K562 (cell line): Measurements from ENCODE around the gene MBLAC2. TPM values are rescaled to one million over a fixed set of nuclear protein-coding genes. Genes with fewer than 3 reads are reported as not detected.

ENCODE experiments used
- ATAC-seq: fragments of 200-7000 bp; cut with Tn5 transposase; 3 replicates; pipeline ENCODE4 v1.9.1; 2020; ENCODE audit warnings: moderate library complexity
- BruUV-seq: library from RNA; stranded (reverse); fragments of 400-500 nt; replicated peaks from 2 replicates; lab custom pipeline; 2021; lab: Mats Ljungman, UMichigan
- CTCF ChIA-PET: fragments of 300-600 bp; formaldehyde crosslinking; extraction: SDS; loops from one replicate; lab custom pipeline; 2021; ENCODE audit warnings: low intra/inter-chr PET ratio; lab: Yijun Ruan, JAX
- POLR2A ChIA-PET: fragments of 300-600, 350-650 bp; sonication (Branson Sonifier 250); formaldehyde crosslinking; extraction: SDS; loops from one replicate; lab custom pipeline; 2021; ENCODE audit warnings: antibody characterized with exemption, inconsistent platforms; lab: Yijun Ruan, JAX
- DNase-seq, 4 experiments: peaks; one replicate each; pipeline versions ENCODE4 v3.0.0 to v3.0.0-alpha.2; 2011 to 2018; ENCODE audit warnings: low spot score in 3 of 4, mixed read lengths in 3 of 4; ENCODE audit errors: extremely low read depth in 1 of 4
- FAIRE-seq: peaks from 2 replicates; lab custom pipeline; 2011; peaks lifted over from hg19 to GRCh38; lab: Jason Lieb, UNC
- H2AFZ ChIP-seq: 2 replicates; pipeline ENCODE4 v1.6.0; 2011; ENCODE audit warnings: low read depth, low read length, control low read depth, inconsistent platforms
- H3K27ac ChIP-seq: fragments of 200-600 bp; 3 replicates; pipeline ENCODE4 v1.8.0; 2011; ENCODE audit warnings: low read depth, mild to moderate bottlenecking, control low read depth, inconsistent platforms, low read length, moderate library complexity, mixed read lengths; ENCODE audit errors: extremely low read depth
- H3K27me3 ChIP-seq, 2 experiments: fragments of 300-600 bp in 1 of 2; 2 replicates in 1 of 2; 3 replicates in 1 of 2; pipeline versions ENCODE4 v1.6.0 to v1.8.0; 2011; ENCODE audit warnings: inconsistent platforms in 2 of 2, low read length in 2 of 2, mild to moderate bottlenecking in 1 of 2, mixed read lengths in 1 of 2, moderate library complexity in 1 of 2; ENCODE audit not compliant: control insufficient read depth in 2 of 2, insufficient read depth in 2 of 2
- H3K36me3 ChIP-seq: fragments of 300-600 bp; 3 replicates; pipeline ENCODE4 v1.8.0; 2011; ENCODE audit warnings: mild to moderate bottlenecking, low read length, inconsistent platforms; ENCODE audit not compliant: control insufficient read depth, insufficient read depth
- H3K4me1 ChIP-seq, 2 experiments: fragments of 200-600 bp in 1 of 2; replicated peaks in 1 of 2; 2 replicates in 1 of 2; 3 replicates in 1 of 2; pipeline versions ENCODE4 v1.5.1 to v1.8.0; 2011; ENCODE audit warnings: inconsistent platforms in 2 of 2, low read length in 2 of 2, mild to moderate bottlenecking in 1 of 2, mixed read lengths in 1 of 2, moderate library complexity in 1 of 2; ENCODE audit not compliant: control insufficient read depth in 2 of 2, insufficient read depth in 2 of 2
- H3K4me2 ChIP-seq: 2 replicates; pipeline ENCODE4 v1.6.1; 2011; ENCODE audit warnings: low read length, control low read depth, inconsistent platforms, mixed read lengths; ENCODE audit not compliant: insufficient read depth
- H3K4me3 ChIP-seq: fragments of 200-600 bp; sonication (generic), shearing (Covaris generic); 2 replicates; pipeline ENCODE4 v1.5.1; 2016; ENCODE audit warnings: control low read depth, inconsistent platforms
- H3K79me2 ChIP-seq: fragments of 200-600 bp; 3 replicates; pipeline ENCODE4 v1.8.0; 2011; ENCODE audit warnings: low read length, inconsistent platforms; ENCODE audit not compliant: control insufficient read depth, insufficient read depth
- H3K9ac ChIP-seq, 2 experiments: 2 replicates each; pipeline versions ENCODE4 v1.6.0 to v1.6.1; 2011; ENCODE audit warnings: low read depth in 2 of 2, low read length in 2 of 2, control low read depth in 1 of 2, inconsistent platforms in 1 of 2, mild to moderate bottlenecking in 1 of 2, mixed read lengths in 1 of 2; ENCODE audit not compliant: insufficient read depth in 1 of 2
- H3K9me1 ChIP-seq: one replicate; pipeline ENCODE4 v1.6.0; 2011; ENCODE audit warnings: inconsistent platforms, mild to moderate bottlenecking, low read length, moderate library complexity; ENCODE audit not compliant: control insufficient read depth, insufficient read depth
- H3K9me3 ChIP-seq: replicated peaks from 2 replicates; pipeline ENCODE4 v1.5.1; 2011; ENCODE audit warnings: low read depth, low read length, inconsistent platforms; ENCODE audit not compliant: control insufficient read depth, insufficient read depth
- H4K20me1 ChIP-seq: replicated peaks from 2 replicates; pipeline ENCODE4 v1.6.1; 2011; ENCODE audit warnings: low read length, inconsistent platforms, mixed read lengths; ENCODE audit not compliant: control insufficient read depth, insufficient read depth
- ARID3B ChIP-seq: fragments of 250-450 bp; sonication (Bioruptor Pico); IDR thresholded peaks from 2 replicates; pipeline ENCODE4 v1.4.0; 2020; ENCODE audit warnings: borderline replicate concordance
- CBX2 ChIP-seq: fragments of 200-600 bp; sonication (generic); IDR thresholded peaks from one replicate; pipeline ENCODE4 v1.6.1; 2012; ENCODE audit warnings: mild to moderate bottlenecking, low read length, inconsistent platforms; ENCODE audit not compliant: insufficient read depth, poor library complexity, severe bottlenecking
- CCAR2 ChIP-seq: fragments of 200-400 bp; formaldehyde crosslinking; IDR thresholded peaks from 2 replicates; pipeline ENCODE4 v1.6.1; 2017; ENCODE audit warnings: mild to moderate bottlenecking, low read depth, low read length
- EP300 ChIP-seq: IDR thresholded peaks from 2 replicates; pipeline ENCODE4 v1.6.1; 2012; ENCODE audit warnings: low read length, improper control_type of control experiment
- GABPB2 ChIP-seq: fragments of 250-450 bp; sonication (Bioruptor Pico); conservative IDR thresholded peaks from 2 replicates; pipeline ENCODE4 v1.5.1; 2021; ENCODE audit warnings: mild to moderate bottlenecking
- MXI1 ChIP-seq: IDR thresholded peaks from 2 replicates; pipeline ENCODE4 v1.6.1; 2011; ENCODE audit warnings: low read depth, mild to moderate bottlenecking, improper control_type of control experiment, low read length
- NFIC ChIP-seq: fragments of 450-650 bp; IDR thresholded peaks from 2 replicates; pipeline ENCODE4 v1.6.1; 2017; ENCODE audit warnings: mild to moderate bottlenecking, inconsistent platforms
- PBX2 ChIP-seq, 2 experiments: IDR thresholded peaks in 1 of 2; conservative IDR thresholded peaks in 1 of 2; 2 replicates each; pipeline ENCODE4 v1.6.1; 2016; ENCODE audit warnings: low read depth in 2 of 2, mild to moderate bottlenecking in 1 of 2, missing compliant biosample characterization in 1 of 2, missing genetic modification characterization in 1 of 2, moderate library complexity in 1 of 2
- PHF8 ChIP-seq: fragments of 200-600 bp; sonication (generic); IDR thresholded peaks from 2 replicates; pipeline ENCODE4 v1.6.1; 2012; ENCODE audit warnings: mixed run types, mild to moderate bottlenecking, inconsistent platforms, low read length, moderate library complexity, borderline replicate concordance
- PRMT5 ChIP-seq: sonication (generic); formaldehyde crosslinking; IDR thresholded peaks from 2 replicates; pipeline ENCODE4 v1.5.0; 2020; ENCODE audit warnings: missing genetic modification reagents
- SNAPC5 ChIP-seq: fragments of 250-450 bp; sonication (Bioruptor Pico); IDR thresholded peaks from 2 replicates; pipeline ENCODE4 v1.8.0; 2021; ENCODE audit warnings: moderate library complexity, mild to moderate bottlenecking, inconsistent platforms
- THRB ChIP-seq: fragments of 450-650 bp; formaldehyde crosslinking; conservative IDR thresholded peaks from 2 replicates; pipeline ENCODE4 v1.4.0; 2022; ENCODE audit warnings: mild to moderate bottlenecking, missing genetic modification characterization
- ZNF121 ChIP-seq: sonication (generic); formaldehyde crosslinking; conservative IDR thresholded peaks from 2 replicates; pipeline ENCODE4 v1.8.0; 2022; ENCODE audit warnings: missing genetic modification reagents
- ZNF561 ChIP-seq: fragments of 450-650 bp; formaldehyde crosslinking; conservative IDR thresholded peaks from 2 replicates; pipeline ENCODE4 v1.4.0; 2020; ENCODE audit warnings: mild to moderate bottlenecking, moderate library complexity
- WGBS: fragments of 100-300 bp; shearing (Covaris generic); methylation state at CpG from one replicate; pipeline ENCODE4 v1.1.6; 2016; ENCODE audit warnings: low coverage, mixed read lengths; ENCODE audit not compliant: insufficient coverage; ENCODE audit errors: missing lambda C conversion rate; 5-methylcytosine and 5-hydroxymethylcytosine counted together
- in situ Hi-C: fragments of 300-500 bp; cut with MboI; formaldehyde crosslinking; loops from 4 replicates; pipeline ENCODE4 v1.15.0; 2018; ENCODE audit warnings: inconsistent platforms, mixed read lengths
- intact Hi-C: fragments of 100-400 bp; cut with micrococcal nuclease; formaldehyde crosslinking; loops from 2 replicates; pipeline ENCODE4 v1.14.2; 2022
- polyA plus RNA-seq, 8 experiments: library from polyadenylated mRNA; depleted of rRNA in 4 of 8; stranded (reverse) in 5 of 8; unstranded in 3 of 8; fragments of >200 nt; fragmentation: Nextera tagmentation in 2 of 8; fragmentation: Illumina TruSeq in 1 of 8; extraction: Ambion mirVana in 2 of 8; extraction: Trizol in 1 of 8; gene quantifications; 2 replicates each; pipeline versions ENCODE4 v1.2.1 to v1.2.3, GENCODE V29; 2011 to 2014; ENCODE audit warnings: inconsistent platforms in 1 of 8, missing spikeins in 1 of 8
- total RNA-seq, 7 experiments: library from RNA; depleted of rRNA in 6 of 7; stranded (reverse); fragments of >200 nt in 6 of 7; fragmentation: Illumina TruSeq in 2 of 7; extraction: Trizol in 2 of 7; gene quantifications; 2 replicates each; pipeline versions ENCODE4 v1.2.1 to v1.2.3, GENCODE V29; 2011 to 2021; ENCODE audit warnings: low replicate concordance in 1 of 7

The MBLAC2 gene
- total and polyA plus RNA-seq, 9 of the 15 experiments (the other 6 are each of a cell fraction or from before 2014, with no cell fraction given) = 2.4 to 13.1 (median 10.3) TPM

- no peak overlapping the region for H3K9ac ChIP-seq
- POLR2A ChIA-PET = interaction anchor here (0.6 to 2.2 kb wide), 6 partner anchors 8 to 136 kb away, joined by 3 to 11 read pairs (median 4); partner anchors contain the start of gene CETN3
- H3K9me3 ChIP-seq = no peaks in the 10 kb centered on the region
- H3K4me2 ChIP-seq = no peak overlapping the region
- DNase-seq (peak in 1 of 4 experiments; percentile 15), FAIRE-seq (no peak)
- H3K27me3 ChIP-seq = no peaks in the 10 kb centered on the region
- H3K36me3 ChIP-seq = no peaks in the 10 kb centered on the region
- H3K4me3 ChIP-seq = no peak overlapping the region
- H3K4me1 ChIP-seq = peaks cover 0 to 7% of the 10 kb centered on the region in 2 experiments; a peak in 2 of 5 replicates
- H3K27ac ChIP-seq = no peak overlapping the region
- 0% methylated on average over 1 of the region's 1 CpG for WGBS
- no peak overlapping the region for H2AFZ ChIP-seq
- H3K9me1 ChIP-seq = no peaks in the 10 kb centered on the region
- intact Hi-C loops = no loop called here
- no TSS peak for BruUV-seq
- in situ Hi-C loops = loop anchor here (10.0 kb wide), 1 partner anchor 167 kb away; no protein-coding TSS in a partner anchor
- TF ChIP-seq MXI1 = no peak
- TF ChIP-seq CCAR2 = no peak
- TF ChIP-seq ZNF561 (CRISPR knock-in tag) = no peak
- no peak for TF ChIP-seq ARID3B (CRISPR knock-in tag)
- no peak for TF ChIP-seq PBX2 (CRISPR knock-in tag; IDR thresholded peaks at IDR 0.05; ENCODE audit: low read depth)
- 0 out of 2 replicates have a peak, but pooled peaks have one; percentile 6 for TF ChIP-seq PBX2 (tag; conservative IDR thresholded peaks at IDR 0.05; ENCODE audit: low read depth)
- no peak for TF ChIP-seq ZNF121 (CRISPR knock-in tag)
- no peak for TF ChIP-seq PRMT5
- TF ChIP-seq GABPB2 (CRISPR knock-in tag) = no peak
- TF ChIP-seq EP300 = no peak
- TF ChIP-seq PHF8 = no peak
- no peak for TF ChIP-seq THRB (CRISPR knock-in tag)
- TF ChIP-seq SNAPC5 (CRISPR knock-in tag) = no peak
- TF ChIP-seq CBX2 = no peak
- TF ChIP-seq NFIC = peak; percentile 46; the same call in 1 of the 2 replicates
- TF ChIP-seq, all 486 proteins: peak for 2
- ATAC-seq = no peak
- CTCF ChIA-PET = interaction anchor here (1.2 to 2.7 kb wide), 3 partner anchors 92 to 345 kb away, joined by 4 to 22 read pairs (median 10); partner anchors contain the start of gene LYSMD3
- H4K20me1 ChIP-seq = no peaks in the 10 kb centered on the region
- no peaks in the 10 kb centered on the region for H3K79me2 ChIP-seq
Measured at GRCh38 chr5:90438100-90438499, 36.5 kb downstream of the MBLAC2 start.
